RWPE2 (cell line): ENCODE data around the gene HCRTR1.
A peak's percentile ranks its signal among the peaks of the same experiment; 100 is the strongest.

Experiments
- ATAC-seq: fragments of 200-7000 bp; cut with Tn5 transposase; 3 replicates; pipeline ENCODE4 v1.9.1; 2021; ENCODE audit warnings: low read depth
- DNase-seq: peaks from one replicate; pipeline ENCODE4 v3.0.0-alpha.2; 2020; ENCODE audit warnings: low spot score
- H3K27ac ChIP-seq: fragments of 450-650 bp; 2 replicates; pipeline ENCODE4 v1.5.1; 2017; ENCODE audit warnings: mild to moderate bottlenecking; ENCODE audit not compliant: poor library complexity, severe bottlenecking
- H3K27me3 ChIP-seq: fragments of 250-450 bp; sonication (Bioruptor Pico); 2 replicates; pipeline ENCODE4 v1.5.1; 2021; ENCODE audit warnings: mild to moderate bottlenecking, moderate library complexity; ENCODE audit not compliant: insufficient read depth, poor library complexity, severe bottlenecking
- H3K36me3 ChIP-seq: fragments of 250-450 bp; sonication (Bioruptor Pico); 2 replicates; pipeline ENCODE4 v1.5.1; 2020; ENCODE audit warnings: low read depth, mild to moderate bottlenecking, moderate library complexity
- H3K4me1 ChIP-seq: fragments of 250-450 bp; sonication (Bioruptor Pico); 2 replicates; pipeline ENCODE4 v1.5.1; 2021; ENCODE audit warnings: mild to moderate bottlenecking, moderate library complexity; ENCODE audit not compliant: insufficient read depth, poor library complexity, severe bottlenecking
- H3K4me3 ChIP-seq: fragments of 250-450 bp; sonication (Bioruptor Pico); 2 replicates; pipeline ENCODE4 v1.5.1; 2021; ENCODE audit warnings: mild to moderate bottlenecking, moderate library complexity; ENCODE audit not compliant: severe bottlenecking
- H3K9me3 ChIP-seq: fragments of 250-450 bp; sonication (Bioruptor Pico); 2 replicates; pipeline ENCODE4 v1.5.1; 2021; ENCODE audit warnings: mild to moderate bottlenecking, moderate library complexity; ENCODE audit not compliant: severe bottlenecking
- CTCF ChIP-seq: fragments of 450-650 bp; IDR thresholded peaks from one replicate; pipeline ENCODE4 v1.5.1; 2017; ENCODE audit warnings: mild to moderate bottlenecking, moderate library complexity; ENCODE audit not compliant: poor library complexity, severe bottlenecking

The HCRTR1 gene

DNA sequence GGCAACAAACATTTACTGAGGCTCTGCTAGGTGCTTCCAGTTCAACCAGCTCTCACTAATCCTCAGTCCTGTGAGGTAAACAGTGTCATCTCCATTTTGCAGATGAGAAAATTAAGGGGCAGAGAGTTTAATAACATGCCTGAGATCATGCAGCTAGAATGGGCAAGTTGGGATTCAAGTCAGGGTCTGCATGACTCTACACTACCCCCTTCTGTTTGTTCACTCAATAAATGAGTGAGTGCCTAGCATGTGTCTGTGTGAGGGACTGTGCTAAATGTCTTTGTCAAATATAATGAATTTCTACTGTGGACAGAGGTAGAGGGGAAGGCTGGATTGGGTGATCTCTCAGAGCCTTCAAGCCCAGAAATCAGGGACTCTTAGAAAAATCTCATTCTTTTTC, 22.7 kb downstream of the HCRTR1 start:
- Histone ChIP-seq H3K9me3 (no peaks in the 10 kb centered on the region), H3K27me3 (no peaks in the 10 kb centered on the region), H3K4me3 (no peak overlapping the region), H3K4me1 (peaks cover 29% of the 10 kb centered on the region), H3K27ac (peak overlapping the region; percentile 60), H3K36me3 (peaks cover 18% of the 10 kb centered on the region)
- DNase-seq (no peak), ATAC-seq (no peak)
- TF ChIP-seq CTCF = no peak

DNA sequence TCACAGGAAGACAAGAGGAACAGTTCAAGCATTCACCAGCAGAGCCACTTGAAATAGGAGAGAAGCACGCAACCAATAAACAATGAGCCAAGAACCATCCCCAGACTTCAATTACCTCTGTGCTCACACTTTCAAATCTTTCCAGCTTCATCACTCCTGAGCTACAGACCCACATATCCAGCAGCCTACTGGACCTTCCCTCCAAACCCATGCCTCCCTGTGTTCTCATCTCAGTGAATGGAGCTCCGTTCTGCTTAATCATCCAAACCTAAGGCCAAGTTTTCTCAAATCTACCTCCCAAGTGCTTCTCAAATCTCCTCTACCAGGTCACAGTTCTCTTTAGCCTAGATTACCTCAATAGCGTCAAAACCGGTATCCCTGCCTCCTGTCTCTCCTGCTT, 23.5 kb downstream of the HCRTR1 start:
- Histone ChIP-seq H3K27ac (peak overlapping the region; percentile 60), H3K27me3 (no peaks in the 10 kb centered on the region), H3K4me1 (peaks cover 32% of the 10 kb centered on the region), H3K4me3 (no peak overlapping the region), H3K9me3 (no peaks in the 10 kb centered on the region), H3K36me3 (peaks cover 18% of the 10 kb centered on the region)
- ATAC-seq (no peak), DNase-seq (no peak)
- TF ChIP-seq CTCF = no peak

DNA sequence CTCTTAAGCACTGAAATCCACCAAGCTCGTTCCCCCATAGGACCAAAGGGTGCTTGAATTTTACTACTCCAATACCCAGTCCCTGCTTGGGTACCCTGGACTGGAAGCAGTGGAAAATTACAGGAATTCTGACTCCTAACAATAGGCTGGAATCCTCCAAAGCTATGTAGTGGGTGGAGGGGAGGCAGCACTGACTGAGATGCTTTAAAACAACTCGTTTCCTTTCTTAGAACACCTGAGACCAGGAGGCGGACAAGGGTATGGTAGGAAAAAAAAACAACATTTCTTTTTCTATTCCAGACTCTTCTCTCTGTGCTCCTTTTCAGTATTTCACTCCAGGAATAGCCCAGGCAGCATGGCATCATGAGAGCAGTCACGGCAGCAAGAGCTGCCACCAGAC, 24.9 kb downstream of the HCRTR1 start:
- Histone ChIP-seq H3K4me1 (peaks cover 32% of the 10 kb centered on the region), H3K36me3 (0 out of 2 replicates have a peak, but pooled peaks cover 9% of the 10 kb centered on the region), H3K27ac (no peak overlapping the region), H3K9me3 (no peaks in the 10 kb centered on the region), H3K27me3 (no peaks in the 10 kb centered on the region), H3K4me3 (no peak overlapping the region)
- TF ChIP-seq CTCF = no peak
- DNase-seq (no peak), ATAC-seq (no peak)

DNA sequence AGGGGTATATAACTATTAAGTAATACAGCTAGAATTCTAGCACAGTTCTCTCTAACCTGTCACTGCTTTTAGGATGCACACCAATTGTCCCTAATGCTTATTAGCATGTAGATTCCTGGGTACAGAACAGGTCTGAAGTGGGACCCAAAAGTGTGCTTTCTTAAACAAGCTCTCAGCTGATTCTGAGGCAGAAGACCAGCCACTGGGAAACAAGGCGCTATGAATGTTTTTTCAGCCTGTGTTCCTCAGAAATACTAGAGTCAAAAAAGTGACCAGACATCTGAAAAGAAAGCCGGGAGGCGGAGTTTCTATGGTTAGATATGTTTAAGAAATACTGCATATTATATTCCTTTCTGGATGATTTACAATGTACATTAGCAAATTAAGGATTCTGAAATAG, 25.4 kb downstream of the HCRTR1 start:
- TF ChIP-seq CTCF = no peak
- Histone ChIP-seq H3K27ac (no peak overlapping the region), H3K4me3 (no peak overlapping the region), H3K4me1 (peaks cover 28% of the 10 kb centered on the region), H3K36me3 (0 out of 2 replicates have a peak, but pooled peaks cover 9% of the 10 kb centered on the region), H3K9me3 (no peaks in the 10 kb centered on the region), H3K27me3 (no peaks in the 10 kb centered on the region)
- no peak for DNase-seq
- ATAC-seq = no peak

DNA sequence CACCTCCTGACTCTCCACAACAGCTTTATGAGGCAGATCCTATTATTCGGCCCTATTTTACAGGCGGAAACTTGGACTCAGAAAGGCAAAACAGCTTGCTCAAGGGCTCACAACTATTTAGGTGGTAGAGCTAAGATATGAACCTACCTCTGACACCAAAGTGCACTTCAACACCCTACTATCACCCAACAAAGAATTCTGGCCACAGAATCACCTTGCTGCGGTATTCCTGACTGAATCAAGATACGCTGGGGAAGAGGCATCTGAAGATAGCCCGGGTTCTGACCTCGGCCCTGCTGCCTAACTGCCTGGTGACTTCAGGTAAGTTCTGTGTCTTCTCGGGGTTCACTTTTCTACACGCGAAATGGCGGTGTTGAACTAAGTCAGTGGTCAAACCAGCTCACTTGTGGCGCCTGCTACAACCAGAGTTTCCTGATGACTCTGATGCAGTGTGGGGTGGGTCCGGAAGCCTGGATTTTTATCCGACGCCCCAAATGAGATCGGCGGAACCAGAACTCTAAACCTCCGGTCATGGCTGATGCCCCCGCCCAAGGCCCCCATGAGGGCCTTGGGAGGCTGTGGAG, 26.6 kb downstream of the HCRTR1 start:
- no peak for TF ChIP-seq CTCF
- 0 out of 2 replicates have a peak, but pooled peaks cover 6% of the 10 kb centered on the region for H3K36me3 ChIP-seq
- DNase-seq (no peak), ATAC-seq (peak; percentile 4; the same call in 2 of the 3 replicates)
- H3K4me3 ChIP-seq = peak overlapping the region; percentile 78
- H3K27ac ChIP-seq = peak overlapping the region; percentile 79
- no peaks in the 10 kb centered on the region for H3K27me3 ChIP-seq
- H3K9me3 ChIP-seq = no peaks in the 10 kb centered on the region
- peaks cover 16% of the 10 kb centered on the region for H3K4me1 ChIP-seq
